ENCODE data around the gene DAZAP1.

The DAZAP1 gene

DNA sequence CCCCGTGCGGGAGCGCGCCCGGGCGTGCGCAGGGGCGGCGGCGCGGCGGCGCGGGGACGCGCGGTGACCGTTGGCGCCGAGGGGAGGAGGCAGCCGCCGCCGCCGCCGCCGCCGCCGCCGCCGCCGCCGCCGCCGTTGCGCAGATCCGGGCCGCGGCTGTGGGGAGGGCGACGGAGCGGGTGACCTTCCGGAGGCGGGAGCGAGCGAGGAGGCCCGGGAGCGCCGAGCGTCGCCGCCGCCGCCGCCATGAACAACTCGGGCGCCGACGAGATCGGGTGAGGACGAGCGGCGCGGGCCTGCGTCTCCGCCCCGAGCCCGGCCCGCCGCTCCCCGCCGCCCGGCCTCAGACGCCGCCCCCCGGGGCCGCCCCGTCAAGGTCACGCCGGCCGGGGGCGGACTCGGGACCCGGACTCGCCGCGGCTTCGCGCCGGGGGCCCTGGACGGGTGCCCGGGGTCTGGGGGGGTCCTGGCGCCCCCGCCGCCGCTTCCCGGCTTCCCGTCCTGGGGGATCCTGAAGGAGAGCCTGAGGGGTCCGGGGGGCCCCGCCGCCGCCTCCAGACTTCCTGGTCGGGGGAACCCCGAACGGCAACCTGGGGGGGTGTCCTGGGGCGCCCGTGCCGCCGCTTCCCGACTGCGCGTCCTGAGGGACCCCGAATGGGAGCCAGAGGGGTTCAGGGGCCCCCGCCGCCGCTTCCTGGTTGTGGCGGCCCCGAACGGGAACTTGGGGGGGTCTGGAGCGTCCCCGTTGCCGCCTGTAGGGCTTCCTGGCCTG is at the start of gene DAZAP1:
Gene DAZAP1 (plus strand): TSS at position 59 of the 772 bp plus-strand sequence. CDS start 188 bp downstream, at position 247.
- Mint-ChIP-seq H3K27ac (peak within 1 kb of the TSS; percentile 84), H3K36me3 (ENCODE audit: low read depth) (peaks cover 27% of the 10 kb centered on the region), H3K27me3 (ENCODE audit: low read depth) (peaks cover 2% of the 10 kb centered on the region), H3K4me1 (ENCODE audit: low read depth) (peaks cover 29% of the 10 kb centered on the region), H3K4me3 (peak within 1 kb of the TSS; percentile 98), H3K9me3 (no peaks in the 10 kb centered on the region)
- DNase-seq (ENCODE audit: low spot score): no peak

- H3K4me1 Mint-ChIP-seq (ENCODE audit: low read depth): peaks cover 33% of the 10 kb centered on the region
- DNase-seq (ENCODE audit: low spot score): no peak
- no peak overlapping the region for H3K27ac Mint-ChIP-seq
- H3K9me3 Mint-ChIP-seq: no peaks in the 10 kb centered on the region
- H3K4me3 Mint-ChIP-seq: no peak overlapping the region
- no peaks in the 10 kb centered on the region for H3K27me3 Mint-ChIP-seq (ENCODE audit: low read depth)
- H3K36me3 Mint-ChIP-seq (ENCODE audit: low read depth): peaks cover 41% of the 10 kb centered on the region
Measured at GRCh38 chr19:1360126-1360817, 47.1 kb upstream of the DAZAP1 start.

GRCh38 chr19:1360818-1361461 is 46.4 kb upstream of the DAZAP1 start:
- Mint-ChIP-seq H3K9me3 (no peaks in the 10 kb centered on the region), H3K27ac (no peak overlapping the region), H3K4me3 (no peak overlapping the region), H3K4me1 (ENCODE audit: low read depth) (peaks cover 27% of the 10 kb centered on the region), H3K27me3 (ENCODE audit: low read depth) (no peaks in the 10 kb centered on the region), H3K36me3 (ENCODE audit: low read depth) (peaks cover 39% of the 10 kb centered on the region)
- no peak for DNase-seq (ENCODE audit: low spot score)

GRCh38 chr19:1361601-1362386 is 45.6 kb upstream of the DAZAP1 start:
- peaks cover 24% of the 10 kb centered on the region for H3K4me1 Mint-ChIP-seq (ENCODE audit: low read depth)
- no peak overlapping the region for H3K4me3 Mint-ChIP-seq
- H3K36me3 Mint-ChIP-seq (ENCODE audit: low read depth): peaks cover 38% of the 10 kb centered on the region
- H3K27me3 Mint-ChIP-seq (ENCODE audit: low read depth): no peaks in the 10 kb centered on the region
- H3K27ac Mint-ChIP-seq: no peak overlapping the region
- H3K9me3 Mint-ChIP-seq: no peaks in the 10 kb centered on the region
- no peak for DNase-seq (ENCODE audit: low spot score)

DNA sequence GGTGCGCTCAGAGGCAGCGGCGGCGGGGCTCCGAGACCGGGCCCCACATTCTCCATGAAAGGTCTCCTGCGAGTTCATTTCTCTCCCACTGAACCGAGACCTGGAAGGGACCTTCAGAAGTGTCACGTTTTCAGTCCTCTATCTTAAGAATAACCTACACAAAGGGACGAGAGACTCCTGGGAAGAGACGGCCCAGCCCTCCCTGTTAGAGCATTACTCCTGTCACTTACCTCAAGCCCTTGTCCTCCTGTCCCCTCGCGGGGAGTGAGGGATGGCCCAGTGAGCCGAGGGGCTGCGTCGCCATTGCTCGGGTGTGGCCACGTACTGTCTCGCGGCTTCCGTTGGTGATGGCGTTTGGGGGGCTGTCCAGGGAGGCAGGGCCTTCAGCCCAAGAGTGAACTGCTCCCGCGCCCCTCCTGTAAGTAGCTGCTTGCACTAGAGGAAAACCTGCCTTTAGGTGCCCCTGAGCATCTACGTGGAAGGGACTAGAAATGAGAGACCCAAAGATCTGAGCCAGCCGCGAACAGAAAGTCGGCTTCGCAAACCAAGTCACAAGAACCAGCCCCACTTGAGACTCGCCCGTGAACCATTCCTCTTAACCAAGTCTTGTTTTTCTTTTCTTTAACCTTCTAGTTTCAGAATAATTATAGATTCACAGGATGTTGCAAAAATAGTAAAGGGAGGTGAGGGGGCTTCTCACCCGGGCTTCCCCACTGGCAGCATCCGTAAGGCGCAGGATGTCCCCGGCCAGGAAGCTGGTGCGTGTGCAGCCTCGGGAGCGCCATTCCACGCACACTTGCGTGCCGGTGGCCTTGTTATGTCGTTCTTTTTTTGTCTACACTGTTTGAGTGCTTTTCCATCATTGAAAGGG is 44.8 kb upstream of the DAZAP1 start:
- Mint-ChIP-seq H3K36me3 (ENCODE audit: low read depth) (peaks cover 37% of the 10 kb centered on the region), H3K4me1 (ENCODE audit: low read depth) (peaks cover 20% of the 10 kb centered on the region), H3K27ac (no peak overlapping the region), H3K27me3 (ENCODE audit: low read depth) (no peaks in the 10 kb centered on the region), H3K4me3 (peak overlapping the region; percentile 48), H3K9me3 (no peaks in the 10 kb centered on the region)
- no peak for DNase-seq (ENCODE audit: low spot score)

DNA sequence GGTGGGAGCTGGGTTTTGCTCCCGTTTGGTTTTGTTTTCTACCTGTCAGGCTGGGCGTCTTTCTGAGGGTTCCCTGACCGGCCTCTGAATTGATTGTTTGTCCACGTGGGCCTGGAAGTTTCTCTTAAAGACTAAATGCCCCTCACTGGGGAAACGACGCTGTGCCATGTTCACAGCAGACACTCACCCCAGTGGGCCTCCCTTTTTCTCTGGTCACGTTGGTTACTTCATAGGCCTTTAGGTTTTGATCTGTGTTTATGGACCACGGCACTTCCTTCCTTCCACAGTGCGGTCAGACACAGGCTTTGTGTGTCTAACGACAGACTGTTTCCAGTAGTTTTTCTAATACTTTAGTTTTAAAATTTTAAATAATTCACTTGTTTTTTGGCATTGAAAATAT is 43.8 kb upstream of the DAZAP1 start:
- Mint-ChIP-seq H3K4me1 (ENCODE audit: low read depth) (peaks cover 20% of the 10 kb centered on the region), H3K27me3 (ENCODE audit: low read depth) (no peaks in the 10 kb centered on the region), H3K27ac (peak overlapping the region; percentile 70), H3K36me3 (ENCODE audit: low read depth) (peaks cover 30% of the 10 kb centered on the region), H3K4me3 (peak overlapping the region; percentile 48), H3K9me3 (no peaks in the 10 kb centered on the region)
- DNase-seq (ENCODE audit: low spot score): no peak

DNA sequence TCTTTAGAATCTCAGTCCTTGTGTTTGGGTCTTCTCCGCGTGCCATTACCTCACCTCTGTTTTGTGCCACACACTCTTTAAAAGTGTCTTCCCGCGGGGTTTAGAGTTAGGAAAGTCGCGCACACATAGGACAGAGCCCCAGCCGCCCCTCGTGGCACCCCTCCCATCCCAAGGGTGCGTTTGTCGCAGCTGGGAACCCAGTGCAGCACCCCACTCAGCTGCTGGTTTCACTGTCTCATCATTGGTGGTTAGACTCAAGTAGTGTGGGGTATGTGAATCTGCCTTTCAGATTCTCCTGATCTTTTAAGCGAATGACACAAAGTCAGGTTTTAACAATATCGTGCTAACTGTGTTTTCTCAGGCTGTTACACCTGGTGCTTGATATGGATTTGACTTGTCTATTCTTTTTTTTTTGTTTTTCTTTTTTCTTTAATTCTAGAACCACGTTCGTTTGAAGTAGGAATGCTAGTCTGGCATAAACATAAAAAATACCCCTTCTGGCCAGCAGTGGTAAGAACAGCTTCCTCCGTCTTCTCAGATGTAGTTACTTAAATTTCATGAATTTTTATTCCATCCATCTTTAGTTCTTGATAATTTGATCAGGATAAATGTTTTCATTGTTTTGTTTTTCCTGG is 43.2 kb upstream of the DAZAP1 start:
- H3K4me3 Mint-ChIP-seq: peak overlapping the region; percentile 48
- no peaks in the 10 kb centered on the region for H3K9me3 Mint-ChIP-seq
- DNase-seq (ENCODE audit: low spot score): no peak
- peaks cover 25% of the 10 kb centered on the region for H3K36me3 Mint-ChIP-seq (ENCODE audit: low read depth)
- H3K4me1 Mint-ChIP-seq (ENCODE audit: low read depth): peaks cover 20% of the 10 kb centered on the region
- H3K27ac Mint-ChIP-seq: peak overlapping the region; percentile 4
- no peaks in the 10 kb centered on the region for H3K27me3 Mint-ChIP-seq (ENCODE audit: low read depth)

DNA sequence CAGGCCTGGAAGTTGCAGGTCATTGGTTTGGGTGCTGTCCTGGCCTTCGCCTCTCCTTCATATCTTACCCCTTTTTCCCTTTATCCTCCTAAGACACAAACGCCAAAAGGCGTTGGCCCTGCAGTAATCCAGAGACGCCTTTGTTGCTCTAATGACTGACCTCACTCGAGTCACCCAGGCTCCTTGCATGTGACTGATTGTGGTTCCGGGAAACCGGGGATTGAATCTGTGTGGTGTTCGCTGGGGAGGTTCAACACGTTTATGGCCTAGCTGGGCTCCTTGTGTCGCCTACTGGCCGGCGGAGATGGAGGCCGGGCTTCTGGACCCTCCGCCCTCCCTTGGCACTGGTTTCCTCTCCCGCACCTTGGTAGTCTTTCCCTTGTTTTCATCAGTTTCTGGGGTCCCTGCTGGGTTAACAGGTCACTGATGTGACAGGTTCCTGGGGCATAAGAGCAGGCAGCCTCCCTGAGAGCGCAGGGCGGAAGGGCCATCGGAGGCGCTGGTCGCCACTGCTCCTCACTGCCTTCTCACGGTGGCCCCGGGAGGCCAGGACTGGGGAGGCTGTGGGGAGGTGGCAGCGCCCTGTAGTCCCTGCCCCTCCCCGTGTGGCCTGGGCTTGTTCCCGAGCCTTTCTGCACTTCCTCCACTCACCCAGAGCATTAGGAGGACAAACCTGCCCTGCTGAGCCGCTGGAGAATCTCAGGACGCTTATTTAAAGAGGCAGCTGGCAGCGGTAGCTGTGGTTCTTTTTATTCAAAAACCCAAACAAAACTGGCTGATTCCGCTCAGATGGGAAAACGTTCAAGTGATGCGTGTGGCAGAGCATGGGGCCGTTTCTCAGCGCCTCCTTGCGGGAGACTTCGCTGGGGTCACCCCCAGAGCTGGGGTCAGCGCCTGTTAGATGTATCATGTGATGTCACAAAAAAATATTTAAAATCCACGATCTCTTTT is 41.8 kb upstream of the DAZAP1 start:
- Mint-ChIP-seq H3K4me3 (no peak overlapping the region), H3K27ac (no peak overlapping the region)

GRCh38 chr19:1366296-1366695 is 41.1 kb upstream of the DAZAP1 start:
- H3K36me3 Mint-ChIP-seq (ENCODE audit: low read depth): peaks cover 20% of the 10 kb centered on the region
- no peak for DNase-seq (ENCODE audit: low spot score)
- H3K27me3 Mint-ChIP-seq (ENCODE audit: low read depth): no peaks in the 10 kb centered on the region
- no peaks in the 10 kb centered on the region for H3K9me3 Mint-ChIP-seq
- H3K4me3 Mint-ChIP-seq: no peak overlapping the region
- no peak overlapping the region for H3K27ac Mint-ChIP-seq
- H3K4me1 Mint-ChIP-seq (ENCODE audit: low read depth): peaks cover 20% of the 10 kb centered on the region

More for the DNA sequence above, 41.8 kb upstream of the DAZAP1 start:
- Mint-ChIP-seq H3K4me1 (ENCODE audit: low read depth) (peaks cover 20% of the 10 kb centered on the region), H3K27me3 (ENCODE audit: low read depth) (no peaks in the 10 kb centered on the region), H3K36me3 (ENCODE audit: low read depth) (peaks cover 20% of the 10 kb centered on the region), H3K9me3 (no peaks in the 10 kb centered on the region)
- DNase-seq (ENCODE audit: low spot score): no peak

GRCh38 chr19:1366899-1367870 is 40.2 kb upstream of the DAZAP1 start:
- H3K4me3 Mint-ChIP-seq: no peak overlapping the region
- no peak overlapping the region for H3K27ac Mint-ChIP-seq
- no peaks in the 10 kb centered on the region for H3K27me3 Mint-ChIP-seq (ENCODE audit: low read depth)
- peaks cover 17% of the 10 kb centered on the region for H3K4me1 Mint-ChIP-seq (ENCODE audit: low read depth)
- H3K36me3 Mint-ChIP-seq (ENCODE audit: low read depth): peaks cover 17% of the 10 kb centered on the region
- no peak for DNase-seq (ENCODE audit: low spot score)
- H3K9me3 Mint-ChIP-seq: no peaks in the 10 kb centered on the region

- no peaks in the 10 kb centered on the region for H3K9me3 Mint-ChIP-seq
- no peak overlapping the region for H3K4me3 Mint-ChIP-seq
- DNase-seq (ENCODE audit: low spot score): no peak
- peaks cover 20% of the 10 kb centered on the region for H3K36me3 Mint-ChIP-seq (ENCODE audit: low read depth)
- no peak overlapping the region for H3K27ac Mint-ChIP-seq
- peaks cover 2% of the 10 kb centered on the region for H3K4me1 Mint-ChIP-seq (ENCODE audit: low read depth)
- no peaks in the 10 kb centered on the region for H3K27me3 Mint-ChIP-seq (ENCODE audit: low read depth)
Measured at GRCh38 chr19:1369214-1369805, 38.1 kb upstream of the DAZAP1 start.
